Measurements from ENCODE around the gene GTF2F2.
"Not testable (repeated sequence)": the region's sequence is repeated elsewhere in the genome, so short reads cannot be mapped to it uniquely, and the experiment has no call there.

GTF2F2 gene

DNA sequence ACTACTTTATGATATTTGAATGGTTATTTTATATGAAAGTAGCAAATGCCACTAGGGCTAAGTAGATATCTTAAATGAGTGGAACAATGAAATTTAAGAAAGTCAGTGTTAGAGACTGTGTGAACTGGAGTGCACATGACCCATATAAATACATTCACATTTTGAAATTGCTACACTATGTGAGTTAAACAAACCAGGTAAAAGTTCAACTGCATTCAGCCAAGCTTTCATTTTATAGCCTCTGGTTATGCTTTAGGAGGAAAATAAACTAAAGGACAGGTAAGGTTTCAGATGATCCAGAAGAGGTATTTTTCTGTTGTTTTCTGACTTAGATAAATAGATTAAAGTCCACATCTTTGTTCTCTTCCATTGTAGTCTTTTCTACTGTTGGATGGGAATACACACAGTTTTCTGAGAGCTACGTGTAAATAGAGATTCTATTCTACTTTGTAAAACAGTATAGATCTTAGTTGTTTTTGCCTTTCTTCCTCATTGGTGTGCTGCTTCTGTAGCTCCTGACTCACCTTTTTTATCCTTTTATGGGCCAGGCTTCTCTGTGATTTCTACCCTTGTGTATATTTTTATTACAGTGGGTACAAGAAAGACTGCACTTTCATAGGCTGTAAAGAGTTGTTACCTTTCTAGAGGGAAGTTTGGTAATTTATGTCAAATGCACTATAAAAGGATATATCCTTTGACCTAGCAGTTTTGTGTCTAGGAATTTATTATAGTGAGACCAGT lies 135.1 kb downstream of the GTF2F2 start:
- no peak for DNase-seq (ENCODE audit: low read depth in 2 of 2)

DNA sequence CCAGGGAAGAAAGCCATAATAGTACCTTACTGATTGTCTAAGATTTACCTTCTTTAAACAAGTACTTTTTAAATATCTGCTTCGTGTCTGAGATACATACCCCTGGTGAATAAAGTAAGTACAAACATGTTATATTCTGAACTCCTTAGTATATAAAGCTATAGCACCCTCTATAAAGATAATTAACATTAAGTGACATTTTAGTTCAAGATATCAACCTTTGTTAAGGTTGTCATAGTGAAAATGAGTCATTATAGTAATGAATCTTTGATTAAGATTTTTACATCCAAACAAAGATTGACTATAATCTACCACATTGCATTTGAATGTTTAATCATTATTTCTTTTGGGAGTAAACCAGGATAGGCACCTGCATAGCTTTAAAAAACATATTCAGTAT lies 135.9 kb downstream of the GTF2F2 start:
- DNase-seq (ENCODE audit: low read depth in 2 of 2), result no peak

DNA sequence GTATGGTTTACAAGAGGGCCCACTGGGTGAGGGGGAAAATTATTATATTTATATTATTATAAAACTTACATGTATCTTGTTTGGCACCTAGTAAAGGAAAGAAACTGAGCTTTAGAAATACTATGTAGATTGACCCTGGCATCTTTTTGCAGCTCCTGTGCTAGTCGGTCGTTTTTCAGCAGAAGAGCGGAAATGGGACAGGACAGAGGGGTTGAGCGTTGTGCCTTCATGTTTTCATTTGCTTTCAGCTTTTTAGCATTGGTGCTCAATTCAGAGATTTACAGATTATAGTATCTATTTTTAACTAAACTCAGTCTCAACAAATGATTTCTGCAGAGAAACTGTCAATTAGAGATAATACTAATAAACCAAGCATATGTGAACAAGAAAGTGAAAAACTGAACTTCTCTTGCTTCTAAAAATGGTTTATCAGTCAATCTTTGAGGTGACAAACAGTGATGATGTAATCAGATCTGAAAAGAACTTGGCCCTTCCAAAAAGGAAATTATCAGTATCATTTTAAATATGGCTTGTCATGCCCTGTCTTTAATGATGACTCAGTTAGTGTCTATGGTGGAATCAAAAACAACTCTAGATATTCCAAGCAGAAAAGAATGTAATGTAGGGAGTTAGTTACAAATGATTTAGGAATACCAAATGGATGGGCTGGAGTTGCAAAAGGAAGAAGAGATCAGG lies 137.5 kb downstream of the GTF2F2 start:
- no peak for DNase-seq (ENCODE audit: low read depth in 2 of 2)

DNA sequence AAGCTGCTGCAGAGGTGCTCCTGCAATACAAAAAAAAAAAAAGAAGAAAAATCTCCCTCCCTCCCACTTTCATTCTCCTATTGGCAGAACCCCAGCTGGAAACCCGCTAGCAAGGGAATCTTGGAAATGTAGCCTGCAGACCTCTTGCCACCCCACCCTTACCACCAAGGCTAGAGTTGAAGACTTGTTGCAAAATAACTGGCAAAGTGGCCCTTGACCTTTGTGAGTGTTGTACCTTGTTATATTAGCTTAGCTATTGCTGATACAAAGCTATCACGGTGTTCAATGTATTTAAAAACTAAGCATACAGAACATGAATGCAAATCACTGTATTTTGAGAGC lies 138.0 kb downstream of the GTF2F2 start:
- DNase-seq (ENCODE audit: low read depth in 2 of 2), result no peak

DNA sequence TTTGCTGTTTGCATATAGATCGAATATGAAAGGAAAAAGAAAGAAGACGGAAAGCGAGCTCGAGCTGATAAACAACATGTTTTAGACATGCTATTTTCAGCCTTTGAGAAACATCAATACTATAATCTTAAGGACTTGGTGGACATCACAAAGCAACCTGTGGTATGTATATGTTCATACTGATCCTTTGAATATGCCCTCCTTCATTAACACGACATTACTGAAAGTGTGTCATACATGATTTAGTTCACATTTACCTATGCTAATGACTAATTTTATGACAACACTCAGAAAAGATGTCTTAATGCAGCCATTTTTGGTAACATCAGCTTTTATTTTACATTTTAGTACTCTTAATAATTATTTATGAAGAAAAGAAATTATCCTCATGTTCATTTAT lies 146.9 kb downstream of the GTF2F2 start:
- DNase-seq (ENCODE audit: low read depth in 2 of 2), result no peak

DNA sequence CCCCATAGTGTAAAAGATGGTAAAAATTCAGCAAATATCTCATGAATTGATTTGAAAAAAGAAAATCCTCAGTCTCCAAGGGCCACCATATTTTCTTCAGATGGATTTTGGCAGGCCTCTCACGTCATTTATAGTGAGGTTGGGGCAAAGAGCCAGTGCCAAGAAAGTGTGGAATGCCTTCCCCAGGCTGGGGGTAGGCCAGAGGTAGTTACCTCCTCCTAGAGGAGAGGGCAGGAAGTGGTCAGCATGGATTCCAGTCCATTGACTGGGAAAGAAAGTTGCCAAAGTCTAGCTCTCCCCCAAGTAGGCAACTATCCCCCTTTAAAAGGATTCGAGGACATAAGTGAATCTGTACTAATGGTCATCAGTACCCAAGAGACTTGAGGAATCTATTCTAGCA lies 148.9 kb downstream of the GTF2F2 start:
- DNase-seq (ENCODE audit: low read depth in 2 of 2), result no peak

DNA sequence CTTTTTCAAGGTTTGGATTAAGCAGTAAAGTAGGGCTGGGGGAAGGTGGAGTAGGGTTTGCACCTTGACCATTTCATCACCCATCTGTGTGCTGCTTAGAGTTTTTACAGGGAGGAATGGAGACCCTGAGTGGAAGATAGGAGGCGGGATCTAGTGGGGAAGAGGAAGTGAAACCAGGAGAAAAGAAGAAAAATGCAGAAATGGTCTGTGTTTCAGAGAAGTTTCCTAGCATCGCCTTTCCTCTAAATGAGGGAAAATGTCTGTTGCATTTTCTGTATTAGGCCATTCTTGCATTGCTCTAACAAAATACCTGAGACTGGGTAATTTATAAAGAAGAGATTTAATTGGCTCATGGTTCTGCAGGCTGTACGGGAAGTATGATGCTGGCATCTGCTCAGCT lies 156.6 kb downstream of the GTF2F2 start:
- no peak for DNase-seq (ENCODE audit: low read depth in 2 of 2)

DNA sequence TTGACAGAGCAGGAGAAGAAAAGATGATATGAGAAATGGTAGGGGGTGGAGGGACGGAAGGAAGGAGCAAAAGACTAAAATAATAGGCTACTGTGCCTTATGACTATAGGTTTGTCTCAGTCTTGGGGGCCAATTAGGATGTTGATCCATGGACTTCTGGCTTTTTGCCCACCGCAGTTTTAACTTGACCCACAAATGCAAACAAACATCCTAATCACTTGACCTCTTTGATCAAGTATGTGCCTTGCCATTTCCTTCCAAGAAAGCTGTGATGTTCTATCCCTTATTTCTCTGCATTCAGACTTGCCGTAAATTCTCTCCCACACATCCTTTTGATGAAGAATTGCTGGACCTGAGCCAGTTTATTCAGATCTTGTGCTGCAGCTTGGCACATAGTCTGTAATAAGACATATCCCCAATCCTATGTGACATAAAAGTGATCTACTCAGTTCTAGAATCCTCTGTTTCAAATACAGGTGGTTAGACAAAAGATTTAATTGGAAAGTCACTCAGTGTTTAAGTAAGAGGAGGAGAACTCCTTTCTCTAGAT lies 157.9 kb downstream of the GTF2F2 start:
- DNase-seq (ENCODE audit: low read depth in 2 of 2), result no peak

DNA sequence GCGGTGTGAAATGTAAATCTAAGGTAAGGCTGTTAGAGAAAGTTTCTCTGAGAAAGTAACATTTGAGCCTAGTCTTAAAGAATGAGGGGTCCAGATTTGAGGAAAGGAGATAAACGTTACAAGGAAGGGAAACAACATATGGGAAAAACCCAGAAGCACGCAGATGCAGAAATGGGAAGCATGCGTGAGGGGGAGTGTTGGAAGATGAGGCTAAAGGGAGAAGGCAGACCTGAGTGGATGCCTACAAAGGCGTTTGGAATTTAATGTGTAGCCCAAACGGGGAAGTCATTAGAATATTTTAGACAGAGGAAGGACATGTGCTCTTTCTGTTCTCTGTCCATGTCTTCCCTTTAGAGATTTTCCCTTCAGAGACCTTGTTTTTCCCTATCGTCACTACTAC lies 159.7 kb downstream of the GTF2F2 start:
- DNase-seq (ENCODE audit: low read depth in 2 of 2), result no peak

DNA sequence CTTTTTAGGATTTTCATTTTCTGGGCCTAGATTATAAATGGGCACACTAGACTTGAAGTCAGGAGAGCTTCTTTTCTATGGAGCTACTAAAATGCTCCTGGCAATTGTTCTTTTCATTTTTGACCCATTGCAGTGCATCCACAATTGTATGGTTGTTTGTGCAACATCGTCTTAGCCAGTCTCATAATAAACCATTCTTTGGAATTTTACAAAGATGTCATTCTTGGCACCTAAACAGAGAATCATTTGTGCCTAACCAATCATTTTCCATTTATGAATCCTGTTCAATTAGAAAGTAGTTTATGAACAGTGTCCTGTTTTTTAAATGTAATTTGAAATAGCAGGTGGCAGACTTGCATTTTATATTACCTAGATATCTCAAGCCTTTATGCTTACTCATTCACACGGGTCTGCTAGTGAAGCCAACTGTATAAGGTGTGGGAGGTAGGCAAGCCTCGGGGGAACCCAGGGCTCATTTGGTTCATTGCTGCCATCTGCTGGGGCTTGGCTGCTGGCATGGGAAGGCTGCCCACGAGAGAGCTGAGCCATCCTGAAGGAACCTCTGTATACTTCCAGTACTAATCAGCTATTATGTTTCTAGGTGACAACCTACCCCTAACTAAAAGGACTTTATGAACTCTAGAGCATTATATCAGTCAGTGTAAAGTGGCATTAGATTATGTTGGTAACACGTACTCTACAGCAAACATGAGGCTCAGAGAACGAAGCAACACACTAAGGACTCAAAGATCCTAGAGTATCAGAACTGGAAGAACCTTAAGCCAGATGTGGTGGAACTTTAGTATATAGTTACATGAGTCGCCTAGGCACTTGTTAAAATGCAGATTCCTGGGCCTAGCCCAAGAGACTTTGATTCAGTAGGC lies 160.7 kb downstream of the GTF2F2 start:
- DNase-seq (ENCODE audit: low read depth in 2 of 2), result peak; percentile 21 to 23

DNA sequence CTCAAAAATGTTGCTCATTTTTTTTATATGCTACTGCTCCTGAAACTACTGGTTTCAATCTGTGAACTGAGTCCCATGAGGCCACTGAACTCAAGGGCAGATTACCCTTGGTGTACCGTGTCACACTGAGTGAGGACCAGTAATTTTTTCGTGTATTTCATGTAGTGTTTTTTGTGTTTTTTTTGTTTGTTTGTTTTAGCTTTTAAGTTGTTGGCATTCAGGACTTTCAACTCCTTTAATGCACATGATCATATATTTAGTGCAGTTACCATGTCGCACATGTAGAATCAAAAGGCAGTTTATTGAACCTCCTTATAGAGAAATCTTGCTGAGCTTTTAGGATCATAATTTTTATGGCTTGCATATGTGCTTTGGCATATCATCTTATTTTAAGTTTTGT lies 162.7 kb downstream of the GTF2F2 start:
- DNase-seq (ENCODE audit: low read depth in 2 of 2), result no peak

DNA sequence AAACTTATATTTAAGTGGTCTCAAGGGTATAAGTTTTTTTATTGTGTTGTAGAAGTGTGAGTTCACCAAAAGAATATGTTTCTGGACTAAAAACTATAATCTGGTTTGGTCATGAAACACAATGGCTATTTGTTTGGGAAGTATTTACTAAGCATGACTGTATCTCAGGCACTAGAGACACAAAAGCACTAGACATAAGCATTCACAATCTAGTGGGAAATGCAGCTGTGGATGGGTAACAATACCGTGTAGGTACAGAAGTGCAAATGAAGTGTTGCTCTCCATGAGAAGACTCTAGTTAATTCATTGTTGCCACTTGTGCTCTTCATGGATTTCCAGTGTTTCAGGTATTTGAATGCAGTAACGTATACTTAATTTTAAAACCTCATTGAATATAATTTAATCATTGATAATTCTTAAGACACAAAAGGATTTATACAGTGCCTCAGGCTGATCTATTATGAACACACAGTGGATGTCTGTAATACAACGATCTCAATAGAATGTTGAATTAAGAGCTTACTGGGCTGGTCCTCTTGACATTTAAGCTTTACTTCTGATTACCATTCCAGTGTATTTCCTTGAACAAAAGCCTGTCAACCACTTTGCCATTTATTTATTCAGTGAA lies 169.7 kb downstream of the GTF2F2 start:
- DNase-seq (ENCODE audit: low read depth in 2 of 2), result no peak

DNA sequence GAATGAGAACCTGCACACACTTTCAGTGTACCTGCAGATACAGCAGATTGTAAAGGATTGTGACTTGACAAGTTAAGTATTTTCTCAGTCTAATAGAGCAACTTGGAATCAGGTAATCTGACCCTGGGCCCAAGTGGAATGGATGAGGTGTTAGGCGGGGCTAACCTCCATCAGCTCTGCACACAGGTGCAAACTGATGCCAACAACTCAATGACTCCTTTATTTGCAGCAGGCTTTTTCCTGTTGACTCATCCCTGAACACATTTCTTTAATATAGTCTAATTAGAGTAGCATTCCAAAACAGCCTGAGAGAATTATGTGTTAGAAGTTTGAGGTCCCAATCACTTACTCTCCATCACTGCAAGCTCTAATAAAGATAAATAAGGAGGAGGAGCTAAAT lies 171.9 kb downstream of the GTF2F2 start:
- no peak for DNase-seq (ENCODE audit: low read depth in 2 of 2)

DNA sequence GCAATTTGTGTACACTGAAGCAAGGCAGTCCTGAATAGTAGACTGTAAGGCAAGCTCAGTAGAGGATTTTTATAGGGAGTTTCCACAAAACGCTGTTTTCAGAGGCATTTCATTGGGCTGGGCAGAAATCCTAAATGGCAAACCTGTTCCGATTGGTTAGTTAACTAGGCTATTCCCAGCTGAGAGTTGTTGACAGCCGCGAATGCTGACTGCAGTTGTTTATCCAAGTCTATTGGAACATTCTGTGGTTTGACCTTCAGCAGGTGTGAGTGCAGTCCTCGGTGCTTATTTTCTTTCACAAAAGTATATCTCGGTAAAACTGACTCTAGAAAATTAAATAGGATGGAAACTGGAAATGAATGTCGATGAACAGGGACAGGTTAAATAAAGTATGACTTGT lies 175.2 kb downstream of the GTF2F2 start:
- DNase-seq (ENCODE audit: low read depth in 2 of 2), result no peak

DNA sequence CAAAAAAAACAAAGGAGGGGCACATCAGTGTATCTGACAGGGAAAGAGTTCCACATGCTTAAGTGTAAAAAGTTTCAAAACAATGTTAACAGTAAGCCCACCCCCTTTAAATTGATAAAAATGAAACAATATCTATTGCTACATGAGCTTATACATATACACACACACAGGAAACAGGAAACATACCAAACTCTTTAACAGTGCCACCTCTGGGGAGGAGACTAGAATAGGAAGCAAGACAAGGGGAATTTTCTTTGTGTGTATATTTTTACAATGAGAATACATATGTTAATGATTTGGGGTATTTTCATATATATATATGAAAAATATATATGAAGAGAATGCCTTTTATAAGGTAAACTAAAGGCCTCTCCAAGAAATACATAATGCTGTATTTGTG lies 175.9 kb downstream of the GTF2F2 start:
- no peak for DNase-seq (ENCODE audit: low read depth in 2 of 2)

DNA sequence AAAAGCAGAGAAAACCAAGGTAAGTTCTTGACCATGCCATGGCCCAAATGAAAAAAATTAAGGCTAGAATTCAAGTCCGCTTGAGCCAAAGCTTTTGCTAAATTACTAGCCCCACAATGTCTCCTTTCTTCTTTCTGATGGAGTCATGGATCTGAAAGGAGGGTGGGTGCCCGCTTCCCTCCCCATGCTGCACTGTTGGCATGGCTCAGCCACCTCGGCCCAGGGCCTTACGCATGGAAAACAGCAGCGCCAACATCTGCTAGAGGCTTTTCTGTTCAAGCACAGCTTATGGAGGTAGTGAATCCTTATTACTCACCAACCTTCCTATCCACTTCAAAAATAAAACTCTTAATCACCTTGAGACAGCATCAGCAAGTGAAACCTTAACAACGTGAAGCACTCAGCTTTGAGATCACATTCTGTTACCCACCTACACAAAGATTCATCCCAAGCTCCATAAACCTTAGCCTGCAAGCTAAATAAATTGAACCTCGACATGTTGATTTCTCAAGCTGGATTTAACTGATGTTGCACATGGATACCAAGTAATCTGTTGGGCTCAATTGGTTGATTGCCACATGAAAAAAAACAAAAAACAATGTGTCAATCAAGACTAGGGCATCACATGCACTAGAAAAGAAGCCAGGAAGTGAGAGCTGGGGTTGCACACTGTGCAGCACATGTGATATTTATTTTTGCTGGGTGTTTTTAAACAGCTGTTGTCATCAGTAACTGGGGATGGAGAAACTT lies 177.3 kb downstream of the GTF2F2 start:
- DNase-seq (ENCODE audit: low read depth in 2 of 2), result no peak

DNA sequence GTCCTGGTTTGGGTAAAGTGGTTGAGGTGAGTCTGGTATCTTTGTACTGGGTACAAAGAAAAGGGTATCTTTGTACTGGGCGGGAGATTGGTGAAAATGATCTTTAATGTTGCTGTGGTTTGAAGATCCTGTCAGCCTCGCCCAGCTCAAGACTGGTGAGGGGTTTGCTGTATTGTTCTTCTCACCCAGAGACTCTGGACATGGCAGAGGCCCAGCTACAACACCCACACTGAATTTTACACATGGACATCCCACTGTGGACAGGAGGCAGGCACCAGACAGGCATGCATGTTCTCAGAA lies 177.8 kb downstream of the GTF2F2 start:
- DNase-seq (ENCODE audit: low read depth in 2 of 2), result no peak

DNA sequence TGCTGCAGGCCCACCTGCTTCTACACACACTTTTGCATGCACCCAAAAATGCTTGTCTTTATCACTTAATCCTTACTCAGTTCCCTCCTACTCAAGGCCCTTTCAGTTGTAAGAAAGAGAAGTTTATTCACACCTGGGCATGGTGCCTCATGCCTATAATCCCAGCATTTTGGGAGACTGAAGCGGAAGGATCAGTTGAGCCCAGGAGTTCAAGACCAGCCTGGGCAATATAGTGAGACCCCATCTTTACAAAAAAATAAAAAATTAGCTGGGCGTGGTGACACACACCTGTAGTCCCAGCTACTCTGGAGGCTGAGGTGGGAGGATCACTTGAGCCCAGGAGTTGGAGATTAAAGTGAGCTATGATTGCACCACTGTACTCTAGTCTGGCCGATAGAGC lies 178.2 kb downstream of the GTF2F2 start:
- DNase-seq (ENCODE audit: low read depth in 2 of 2), result not testable (repeated sequence)

DNA sequence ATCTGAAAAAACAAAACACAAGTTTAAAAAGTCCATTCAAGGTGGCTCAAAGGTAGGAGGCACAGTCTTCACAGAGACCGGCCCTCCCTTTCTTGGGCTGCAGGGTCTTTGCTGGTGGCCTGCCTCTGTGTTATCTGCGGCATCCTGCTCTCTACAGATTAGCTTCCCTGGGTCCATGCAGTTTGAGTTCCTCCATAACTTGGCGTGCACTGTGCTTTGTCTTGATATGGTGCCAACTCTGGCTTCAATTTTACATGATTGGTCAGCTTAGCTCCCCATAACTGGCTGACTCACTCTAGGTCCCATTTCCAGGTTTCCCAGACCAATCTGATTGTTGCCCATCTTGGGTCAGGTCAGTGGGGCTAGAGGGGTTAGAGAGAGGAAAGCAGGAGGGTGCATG lies 178.9 kb downstream of the GTF2F2 start:
- no peak for DNase-seq (ENCODE audit: low read depth in 2 of 2)

DNA sequence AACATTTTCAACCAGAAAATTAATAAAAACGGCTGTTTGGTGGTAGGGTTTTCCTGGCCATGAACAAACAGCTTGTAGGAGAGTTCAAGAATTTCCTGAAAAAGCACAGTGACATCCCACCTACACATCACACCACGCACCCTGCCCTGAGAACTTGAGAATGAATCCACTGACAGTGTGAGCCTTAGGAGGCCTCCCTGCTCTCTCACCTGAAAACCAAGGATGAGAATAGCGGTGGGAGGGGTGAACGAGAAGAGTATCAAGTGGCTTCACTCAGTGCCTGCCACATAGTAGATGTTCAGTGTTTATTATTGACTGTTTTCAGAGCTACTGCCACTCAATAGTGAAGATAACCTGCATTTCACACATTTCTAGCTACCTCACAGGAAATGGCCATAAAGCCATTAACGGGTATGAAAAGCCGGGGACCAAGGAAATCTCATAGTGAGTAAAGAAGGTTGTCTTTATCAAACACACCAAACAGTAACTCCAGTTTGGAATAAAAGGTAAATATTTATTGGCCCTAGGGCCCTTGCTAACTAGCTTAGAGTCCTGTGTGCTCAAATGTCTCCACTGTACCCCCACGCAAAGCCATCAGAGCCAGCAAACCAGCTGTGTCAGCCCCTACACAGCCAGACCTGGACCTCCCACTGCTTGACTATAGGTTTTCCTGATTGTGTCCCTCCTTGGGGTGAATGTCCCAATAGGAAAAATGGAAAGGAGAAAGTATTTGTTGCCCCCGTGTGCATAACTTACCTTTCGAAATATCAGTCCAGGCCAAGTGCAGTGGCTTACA lies 180.1 kb downstream of the GTF2F2 start:
- no peak for DNase-seq (ENCODE audit: low read depth in 2 of 2)

DNA sequence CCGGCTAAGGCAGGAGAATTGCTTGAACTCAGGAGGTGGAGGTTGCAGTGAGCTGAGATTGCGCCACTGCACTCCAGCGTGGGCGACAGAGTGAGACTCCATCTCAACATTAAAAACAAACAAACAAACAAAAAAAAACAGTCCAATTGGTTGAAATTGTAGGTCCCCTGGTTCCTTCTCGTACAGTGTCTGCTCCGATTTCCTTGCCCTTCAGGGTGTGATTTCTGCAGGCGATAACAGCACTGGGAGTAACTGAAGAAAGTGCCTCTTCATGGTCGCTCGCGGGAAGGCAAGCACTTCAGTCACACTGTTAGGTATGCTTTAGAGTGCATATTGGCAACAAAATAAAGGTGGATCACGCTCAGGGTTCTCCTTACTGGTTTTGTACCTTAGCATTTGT lies 181.0 kb downstream of the GTF2F2 start:
- no peak for DNase-seq (ENCODE audit: low read depth in 2 of 2)
